Type B pancreatic cell (in vitro differentiated cells): Measurements from ENCODE around the gene SLC25A41. TPM values are rescaled to one million over a fixed set of nuclear protein-coding genes. Genes with fewer than 3 reads are reported as not detected.

Source experiments
- DNase-seq: peaks from one replicate; pipeline ENCODE4 v3.0.0; 2021; ENCODE audit warnings: mixed read lengths; ENCODE audit not compliant: unreplicated experiment; ENCODE audit errors: extremely low spot score
- H3K27ac Mint-ChIP-seq: 2 replicates; pipeline ENCODE4 v1.8.0; 2021; ENCODE audit warnings: mild to moderate bottlenecking, mixed read lengths
- H3K27me3 Mint-ChIP-seq: 2 replicates; pipeline ENCODE4 v1.8.0; 2021; ENCODE audit warnings: mixed read lengths
- H3K36me3 Mint-ChIP-seq: 2 replicates; pipeline ENCODE4 v1.8.0; 2021; ENCODE audit warnings: mixed read lengths
- H3K4me1 Mint-ChIP-seq: one replicate; pipeline ENCODE4 v1.8.0; 2021; ENCODE audit warnings: mixed read lengths; ENCODE audit not compliant: unreplicated experiment
- H3K4me3 Mint-ChIP-seq: 2 replicates; pipeline ENCODE4 v1.8.0; 2021; ENCODE audit warnings: mild to moderate bottlenecking, mixed read lengths
- H3K9me3 Mint-ChIP-seq: 2 replicates; pipeline ENCODE4 v1.8.0; 2021; ENCODE audit warnings: mixed read lengths
- microRNA-seq: library from miRNA; unstranded; fragments of <30 nt; microRNA quantifications from one replicate; pipeline ENCODE4, GENCODE V29; 2020
- total RNA-seq: library from RNA; stranded (reverse); gene quantifications from 2 replicates; pipeline ENCODE4 v1.2.1, GENCODE V29; 2021; ENCODE audit warnings: low replicate concordance
- TF ChIP-seq, protein P1 (sequence below): fragments of 200-600 bp; sonication (generic); conservative IDR thresholded peaks from 2 replicates; pipeline ENCODE4 v1.5.0; 2021; ENCODE audit warnings: antibody characterized with exemption, mild to moderate bottlenecking

Gene SLC25A41
- total RNA-seq, 1 donor from 2014 or later: 1.0 TPM

DNA sequence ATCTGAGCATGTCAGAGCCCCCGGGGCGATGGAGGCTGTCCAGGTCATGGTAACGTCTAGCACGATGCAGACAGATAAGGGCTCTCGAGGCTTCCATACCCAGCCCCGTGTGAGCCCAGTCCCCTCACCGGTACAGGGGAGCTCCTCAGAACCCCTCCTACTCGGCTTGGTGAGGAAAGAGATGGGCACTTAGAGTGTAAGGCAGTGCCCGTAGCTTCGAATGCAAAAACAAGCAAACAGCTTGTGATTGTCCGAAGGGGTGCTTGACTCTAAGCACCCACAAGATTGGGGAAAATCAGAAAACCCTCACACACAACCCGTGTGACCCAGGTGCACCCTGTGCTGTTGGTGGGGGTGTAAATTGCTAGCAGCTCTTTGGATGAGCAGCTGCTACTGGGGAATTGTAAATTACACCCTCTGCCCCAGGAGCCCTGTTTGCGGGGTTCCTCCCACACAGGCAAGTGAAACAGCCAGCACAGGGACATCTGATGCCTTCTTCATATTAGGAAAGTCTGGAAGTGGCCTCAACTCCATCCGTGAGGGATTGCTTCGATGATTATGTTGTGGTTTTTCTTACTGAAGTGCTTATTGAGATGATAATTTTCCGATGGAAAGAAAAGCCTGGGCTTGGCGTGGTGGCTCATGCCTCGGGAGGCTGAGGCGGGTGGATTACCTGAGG is 56.9 kb downstream of the SLC25A41 start:
- H3K4me3 Mint-ChIP-seq: no peak overlapping the region
- TF ChIP-seq, protein P1, sequence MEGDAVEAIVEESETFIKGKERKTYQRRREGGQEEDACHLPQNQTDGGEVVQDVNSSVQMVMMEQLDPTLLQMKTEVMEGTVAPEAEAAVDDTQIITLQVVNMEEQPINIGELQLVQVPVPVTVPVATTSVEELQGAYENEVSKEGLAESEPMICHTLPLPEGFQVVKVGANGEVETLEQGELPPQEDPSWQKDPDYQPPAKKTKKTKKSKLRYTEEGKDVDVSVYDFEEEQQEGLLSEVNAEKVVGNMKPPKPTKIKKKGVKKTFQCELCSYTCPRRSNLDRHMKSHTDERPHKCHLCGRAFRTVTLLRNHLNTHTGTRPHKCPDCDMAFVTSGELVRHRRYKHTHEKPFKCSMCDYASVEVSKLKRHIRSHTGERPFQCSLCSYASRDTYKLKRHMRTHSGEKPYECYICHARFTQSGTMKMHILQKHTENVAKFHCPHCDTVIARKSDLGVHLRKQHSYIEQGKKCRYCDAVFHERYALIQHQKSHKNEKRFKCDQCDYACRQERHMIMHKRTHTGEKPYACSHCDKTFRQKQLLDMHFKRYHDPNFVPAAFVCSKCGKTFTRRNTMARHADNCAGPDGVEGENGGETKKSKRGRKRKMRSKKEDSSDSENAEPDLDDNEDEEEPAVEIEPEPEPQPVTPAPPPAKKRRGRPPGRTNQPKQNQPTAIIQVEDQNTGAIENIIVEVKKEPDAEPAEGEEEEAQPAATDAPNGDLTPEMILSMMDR: no peak
- H3K4me1 Mint-ChIP-seq: peaks cover 9% of the 10 kb centered on the region
- no peak overlapping the region for H3K27ac Mint-ChIP-seq
- no peaks in the 10 kb centered on the region for H3K9me3 Mint-ChIP-seq
- no peak for DNase-seq
- H3K27me3 Mint-ChIP-seq: no peaks in the 10 kb centered on the region
- peaks cover 16% of the 10 kb centered on the region for H3K36me3 Mint-ChIP-seq

Small RNA genes lying within 50 kb of the gene (microRNA-seq; reads per million reads assigned to microRNA genes)
- gene MIR3940 (22.0 reads per million, percentile 45 among the genes with 10 or more reads in this experiment), gene MIR6790 (not detected), gene MIR6885 (2.5 reads per million)

Other genes starting within 250 kb of the SLC25A41 start
- 51.3 and 106 TPM in 2 replicates for gene MLLT1, start 153.8 kb downstream of the SLC25A41 start, total RNA-seq
- gene ACER1, start 100.2 kb downstream of the SLC25A41 start, total RNA-seq: not detected in 2 replicates
- 61.6 and 70.7 TPM in 2 replicates for gene CLPP, start 72.2 kb downstream of the SLC25A41 start, total RNA-seq
- gene ALKBH7, start 61.0 kb downstream of the SLC25A41 start, total RNA-seq: 53.2 and 71.0 TPM in 2 replicates
- gene PSPN, start 57.8 kb downstream of the SLC25A41 start, total RNA-seq: 2.8 and 4.8 TPM in 2 replicates
- gene GTF2F1, start 40.6 kb downstream of the SLC25A41 start, total RNA-seq: 63.3 and 72.4 TPM in 2 replicates
- gene KHSRP, start 9.0 kb downstream of the SLC25A41 start, total RNA-seq: 336 and 414 TPM in 2 replicates
- 67.5 and 86.6 TPM in 2 replicates for gene SLC25A23, start 26.0 kb upstream of the SLC25A41 start, total RNA-seq
- gene CRB3, start 30.5 kb upstream of the SLC25A41 start, total RNA-seq: 30.6 and 63.3 TPM in 2 replicates
- gene DENND1C, start 48.0 kb upstream of the SLC25A41 start, total RNA-seq: 0.93 and 0.94 TPM in 2 replicates
- 6.8 and 10.9 TPM in 2 replicates for gene TUBB4A, start 68.5 kb upstream of the SLC25A41 start, total RNA-seq
- 1.3 and 3.4 TPM in 2 replicates for gene TNFSF9, start 97.3 kb upstream of the SLC25A41 start, total RNA-seq
- 0.74 and 1.0 TPM in 2 replicates for gene CD70, start 157.4 kb upstream of the SLC25A41 start, total RNA-seq
- gene TNFSF14, start 236.4 kb upstream of the SLC25A41 start, total RNA-seq: not detected in 2 replicates